Mesothelial cell of epicardium (in vitro differentiated cells): ENCODE data around the gene CNPPD1. TPM values are rescaled to one million over a fixed set of nuclear protein-coding genes. Genes with fewer than 3 reads are reported as not detected.

Source experiments
- DNase-seq, 2 experiments: peaks; one replicate each; pipeline ENCODE4 v3.0.0; 2021; ENCODE audit warnings: low spot score in 2 of 2; ENCODE audit not compliant: unreplicated experiment in 2 of 2
- H3K27ac Mint-ChIP-seq: 2 replicates; pipeline ENCODE4 v1.8.0; 2021; ENCODE audit warnings: mixed read lengths
- H3K27me3 Mint-ChIP-seq: 2 replicates; pipeline ENCODE4 v1.8.0; 2021; ENCODE audit warnings: low read depth, mixed read lengths
- H3K36me3 Mint-ChIP-seq: 2 replicates; pipeline ENCODE4 v1.8.0; 2021; ENCODE audit warnings: mixed read lengths
- H3K4me1 Mint-ChIP-seq: 2 replicates; pipeline ENCODE4 v1.8.0; 2021; ENCODE audit warnings: mixed read lengths
- H3K4me3 Mint-ChIP-seq: 2 replicates; pipeline ENCODE4 v1.8.0; 2021; ENCODE audit warnings: mild to moderate bottlenecking, moderate library complexity, mixed read lengths
- H3K9me3 Mint-ChIP-seq: 2 replicates; pipeline ENCODE4 v1.8.0; 2021; ENCODE audit warnings: mixed read lengths
- CTCF ChIP-seq: fragments of 200-600 bp; sonication (generic); IDR thresholded peaks from one replicate; pipeline ENCODE4 v1.5.0; 2021; ENCODE audit warnings: antibody characterized with exemption; ENCODE audit not compliant: unreplicated experiment
- total RNA-seq: library from RNA; stranded (reverse); gene quantifications from 3 replicates; pipeline ENCODE4 v1.2.1, GENCODE V29; 2021

The CNPPD1 gene
- total RNA-seq, 1 donor from 2014 or later = 28.2 TPM

GRCh38 chr2:219199470-219200211, 22.9 kb upstream of the CNPPD1 start:
- no peak overlapping the region for H3K4me3 Mint-ChIP-seq
- no peak overlapping the region for H3K27ac Mint-ChIP-seq
- no peak for DNase-seq
- peaks cover 15% of the 10 kb centered on the region for H3K27me3 Mint-ChIP-seq
- no peaks in the 10 kb centered on the region for H3K4me1 Mint-ChIP-seq
- H3K36me3 Mint-ChIP-seq = no peaks in the 10 kb centered on the region
- TF ChIP-seq CTCF = no peak
- H3K9me3 Mint-ChIP-seq = no peaks in the 10 kb centered on the region

GRCh38 chr2:219198974-219199373, 22.2 kb upstream of the CNPPD1 start:
- Mint-ChIP-seq H3K27me3 (peaks cover 15% of the 10 kb centered on the region), H3K4me1 (no peaks in the 10 kb centered on the region), H3K9me3 (no peaks in the 10 kb centered on the region), H3K27ac (no peak overlapping the region), H3K36me3 (no peaks in the 10 kb centered on the region), H3K4me3 (no peak overlapping the region)
- DNase-seq = no peak
- TF ChIP-seq CTCF = no peak

- H3K27ac Mint-ChIP-seq = no peak overlapping the region
- TF ChIP-seq CTCF = no peak
- DNase-seq = no peak
- H3K4me3 Mint-ChIP-seq = no peak overlapping the region
- no peaks in the 10 kb centered on the region for H3K9me3 Mint-ChIP-seq
- H3K36me3 Mint-ChIP-seq = no peaks in the 10 kb centered on the region
- peaks cover 15% of the 10 kb centered on the region for H3K27me3 Mint-ChIP-seq
- no peaks in the 10 kb centered on the region for H3K4me1 Mint-ChIP-seq
Measured at GRCh38 chr2:219197388-219197787, 20.7 kb upstream of the CNPPD1 start.

- H3K36me3 Mint-ChIP-seq = peaks cover 7% of the 10 kb centered on the region
- no peaks in the 10 kb centered on the region for H3K4me1 Mint-ChIP-seq
- TF ChIP-seq CTCF = no peak
- H3K9me3 Mint-ChIP-seq = no peaks in the 10 kb centered on the region
- H3K27me3 Mint-ChIP-seq = no peaks in the 10 kb centered on the region
- no peak for DNase-seq
- H3K4me3 Mint-ChIP-seq = no peak overlapping the region
- H3K27ac Mint-ChIP-seq = no peak overlapping the region
Measured at GRCh38 chr2:219186754-219187456, 10.2 kb upstream of the CNPPD1 start.

- no peak overlapping the region for H3K27ac Mint-ChIP-seq
- no peak for TF ChIP-seq CTCF
- H3K27me3 Mint-ChIP-seq = no peaks in the 10 kb centered on the region
- DNase-seq = no peak
- H3K4me1 Mint-ChIP-seq = peaks cover 3% of the 10 kb centered on the region
- H3K9me3 Mint-ChIP-seq = no peaks in the 10 kb centered on the region
- H3K4me3 Mint-ChIP-seq = no peak overlapping the region
- peaks cover 21% of the 10 kb centered on the region for H3K36me3 Mint-ChIP-seq
Measured at GRCh38 chr2:219184121-219184520, 7.4 kb upstream of the CNPPD1 start.
